ENCODE measurements around the gene RRP15. TPM values are rescaled to one million over a fixed set of nuclear protein-coding genes. Genes with fewer than 3 reads are reported as not detected.

RRP15 gene
- total and polyA plus RNA-seq, 2 of the 13 experiments (the other 11 are each of a cell fraction or from before 2014, with no cell fraction given), result 2.1 to 37.5 TPM

GRCh38 chr1:218284917-218285635 lies at the start of gene RRP15 (continued):
- no peak for TF ChIP-seq LRRFIP1 (CRISPR knock-in tag; conservative IDR thresholded peaks at IDR 0.05)
- TF ChIP-seq PCBP1 (IDR thresholded peaks at IDR 0.05; ENCODE audit: borderline replicate concordance, low read depth, low read length), result no peak
- TF ChIP-seq BCL6 (CRISPR knock-in tag; IDR thresholded peaks at IDR 0.05), result peak; percentile 61; the same call in 1 of the 2 replicates
- TF ChIP-seq ZBTB34 (CRISPR knock-in tag; IDR thresholded peaks at IDR 0.05), result peak; percentile 38; the same call in 1 of the 2 replicates
- peak; percentile 57; the same call in 1 of the 2 replicates for TF ChIP-seq ZNF768 (CRISPR knock-in tag; IDR thresholded peaks at IDR 0.05)
- 0 out of 2 replicates have a peak, but pooled peaks have one; percentile 39 for TF ChIP-seq FOXO1 (CRISPR knock-in tag; IDR thresholded peaks at IDR 0.05)
- peak; percentile 25; the same call in 1 of the 2 replicates for TF ChIP-seq ZNF629 (CRISPR knock-in tag; conservative IDR thresholded peaks at IDR 0.05)
- TF ChIP-seq TP53 (CRISPR knock-in tag; conservative IDR thresholded peaks at IDR 0.05), result no peak
- peak; percentile 88; the same call in 1 of the 2 replicates for TF ChIP-seq ZNF275 (CRISPR knock-in tag; IDR thresholded peaks at IDR 0.05; ENCODE audit: borderline replicate concordance)
- no peak; the same call in 1 of the 2 replicates for TF ChIP-seq ZNF142 (CRISPR knock-in tag; IDR thresholded peaks at IDR 0.05)
- no peak for TF ChIP-seq GZF1 (CRISPR knock-in tag; IDR thresholded peaks at IDR 0.05)
- peak; percentile 83 for TF ChIP-seq MED1 (CRISPR knock-in tag; IDR thresholded peaks at IDR 0.05)
- TF ChIP-seq ZNF44 (CRISPR knock-in tag; IDR thresholded peaks at IDR 0.05), result peak; percentile 65; the same call in 1 of the 2 replicates
- TF ChIP-seq MEF2D (CRISPR knock-in tag; IDR thresholded peaks at IDR 0.05), result 0 out of 2 replicates have a peak, but pooled peaks have one; percentile 29
- TF ChIP-seq ZNF589 (CRISPR knock-in tag; conservative IDR thresholded peaks at IDR 0.05), result peak; percentile 66

Measured in HepG2 (cell line).